ENCODE data around the gene KCNIP2. TPM values are rescaled to one million over a fixed set of nuclear protein-coding genes. Genes with fewer than 3 reads are reported as not detected.

KCNIP2 gene
- total and polyA plus RNA-seq, 2 donors (not counting 1 experiment from before 2014, with no cell fraction given), result 0.37 to 1.8 TPM

- no peaks in the 10 kb centered on the region for H3K36me3 ChIP-seq (ENCODE audit: control insufficient read depth, insufficient read depth, low read length)
- peaks cover 19% of the 10 kb centered on the region for H3K27me3 ChIP-seq (ENCODE audit: control insufficient read depth, insufficient read depth, low read length)
- no peaks in the 10 kb centered on the region for H4K20me1 ChIP-seq (ENCODE audit: control insufficient read depth, extremely low read depth, insufficient read depth, low read length)
- H3K4me1 ChIP-seq (ENCODE audit: control insufficient read depth, extremely low read depth, insufficient read depth, low read length), result peaks cover 7% of the 10 kb centered on the region
- H3K9me3 ChIP-seq (ENCODE audit: control insufficient read depth, insufficient read depth, low read depth, low read length), result no peaks in the 10 kb centered on the region
- H3K27ac ChIP-seq (ENCODE audit: insufficient read depth, low read length), result no peak overlapping the region
- H2AFZ ChIP-seq (ENCODE audit: low read length), result no peak overlapping the region
- TF ChIP-seq CTCF (conservative IDR thresholded peaks at IDR 0.05 in 1 of 2, IDR thresholded peaks at IDR 0.05 in 1 of 2; ENCODE audit: low read depth in 1 of 2, low read length in 2 of 2) (peak; percentile 57 to 74), EZH2 (IDR thresholded peaks at IDR 0.05; ENCODE audit: low read length, missing control alignments) (no peak)
- peak overlapping the region; percentile 27 for H3K9ac ChIP-seq (ENCODE audit: insufficient read depth, low read length)
- DNase-seq (ENCODE audit: low read depth in 2 of 2), result peak; percentile 39 to 60
- H3K4me3 ChIP-seq (replicated peaks in 1 of 4; ENCODE audit: control extremely low read depth in 1 of 4, insufficient read depth in 1 of 4, low read depth in 3 of 4, low read length in 4 of 4), result peak overlapping the region in 2 of 4 experiments; percentile 19 to 41
- peak overlapping the region; percentile 66 for H3K4me2 ChIP-seq (ENCODE audit: extremely low read depth, insufficient read depth, low read length)
- peaks cover 9% of the 10 kb centered on the region for H3K79me2 ChIP-seq (ENCODE audit: control insufficient read depth, insufficient read depth, low read length)
Measured at GRCh38 chr10:101779544-101780186, 63.9 kb downstream of the KCNIP2 start.

GRCh38 chr10:101778781-101779543 is 64.6 kb downstream of the KCNIP2 start:
- TF ChIP-seq CTCF (conservative IDR thresholded peaks at IDR 0.05 in 1 of 2, IDR thresholded peaks at IDR 0.05 in 1 of 2; ENCODE audit: low read depth in 1 of 2, low read length in 2 of 2) (no peak), EZH2 (IDR thresholded peaks at IDR 0.05; ENCODE audit: low read length, missing control alignments) (no peak)
- Histone ChIP-seq H3K4me2 (ENCODE audit: extremely low read depth, insufficient read depth, low read length) (peak overlapping the region; percentile 59), H3K79me2 (ENCODE audit: control insufficient read depth, insufficient read depth, low read length) (peaks cover 9% of the 10 kb centered on the region), H2AFZ (ENCODE audit: low read length) (no peak overlapping the region), H3K9me3 (ENCODE audit: control insufficient read depth, insufficient read depth, low read depth, low read length) (no peaks in the 10 kb centered on the region), H3K36me3 (ENCODE audit: control insufficient read depth, insufficient read depth, low read length) (no peaks in the 10 kb centered on the region), H4K20me1 (ENCODE audit: control insufficient read depth, extremely low read depth, insufficient read depth, low read length) (no peaks in the 10 kb centered on the region), H3K4me1 (ENCODE audit: control insufficient read depth, extremely low read depth, insufficient read depth, low read length) (peaks cover 7% of the 10 kb centered on the region), H3K27ac (ENCODE audit: insufficient read depth, low read length) (no peak overlapping the region), H3K4me3 (replicated peaks in 1 of 4; ENCODE audit: control extremely low read depth in 1 of 4, insufficient read depth in 1 of 4, low read depth in 3 of 4, low read length in 4 of 4) (peak overlapping the region in 1 of 4 experiments; percentile 41), H3K27me3 (ENCODE audit: control insufficient read depth, insufficient read depth, low read length) (peaks cover 26% of the 10 kb centered on the region), H3K9ac (ENCODE audit: insufficient read depth, low read length) (no peak overlapping the region)
- DNase-seq (ENCODE audit: low read depth in 2 of 2), result peak; percentile 33 to 39

GRCh38 chr10:101778151-101778780 is 65.3 kb downstream of the KCNIP2 start:
- no peak for DNase-seq (ENCODE audit: low read depth in 2 of 2)
- Histone ChIP-seq H3K4me1 (ENCODE audit: control insufficient read depth, extremely low read depth, insufficient read depth, low read length) (peaks cover 5% of the 10 kb centered on the region), H3K9me3 (ENCODE audit: control insufficient read depth, insufficient read depth, low read depth, low read length) (no peaks in the 10 kb centered on the region), H3K36me3 (ENCODE audit: control insufficient read depth, insufficient read depth, low read length) (no peaks in the 10 kb centered on the region), H3K4me3 (replicated peaks in 1 of 4; ENCODE audit: control extremely low read depth in 1 of 4, insufficient read depth in 1 of 4, low read depth in 3 of 4, low read length in 4 of 4) (no peak overlapping the region), H3K4me2 (ENCODE audit: extremely low read depth, insufficient read depth, low read length) (no peak overlapping the region), H3K27ac (ENCODE audit: insufficient read depth, low read length) (no peak overlapping the region), H3K9ac (ENCODE audit: insufficient read depth, low read length) (no peak overlapping the region), H3K79me2 (ENCODE audit: control insufficient read depth, insufficient read depth, low read length) (peaks cover 9% of the 10 kb centered on the region), H2AFZ (ENCODE audit: low read length) (no peak overlapping the region), H4K20me1 (ENCODE audit: control insufficient read depth, extremely low read depth, insufficient read depth, low read length) (no peaks in the 10 kb centered on the region), H3K27me3 (ENCODE audit: control insufficient read depth, insufficient read depth, low read length) (peaks cover 33% of the 10 kb centered on the region)
- TF ChIP-seq CTCF (conservative IDR thresholded peaks at IDR 0.05 in 1 of 2, IDR thresholded peaks at IDR 0.05 in 1 of 2; ENCODE audit: low read depth in 1 of 2, low read length in 2 of 2), result no peak
- TF ChIP-seq EZH2 (IDR thresholded peaks at IDR 0.05; ENCODE audit: low read length, missing control alignments), result no peak

Data from fibroblast of lung (primary cell).